GM18517 (cell line): ENCODE measurements around the gene OLFML2A.
"Not testable (repeated sequence)": the region's sequence is repeated elsewhere in the genome, so short reads cannot be mapped to it uniquely, and the experiment has no call there.

Source experiments
- ATAC-seq: cut with Tn5 transposase; IDR thresholded peaks from one replicate; pipeline ENCODE4 v1.9.1; 2021; ENCODE audit warnings: mild to moderate bottlenecking, moderate library complexity; ENCODE audit not compliant: unreplicated experiment

The OLFML2A gene

DNA sequence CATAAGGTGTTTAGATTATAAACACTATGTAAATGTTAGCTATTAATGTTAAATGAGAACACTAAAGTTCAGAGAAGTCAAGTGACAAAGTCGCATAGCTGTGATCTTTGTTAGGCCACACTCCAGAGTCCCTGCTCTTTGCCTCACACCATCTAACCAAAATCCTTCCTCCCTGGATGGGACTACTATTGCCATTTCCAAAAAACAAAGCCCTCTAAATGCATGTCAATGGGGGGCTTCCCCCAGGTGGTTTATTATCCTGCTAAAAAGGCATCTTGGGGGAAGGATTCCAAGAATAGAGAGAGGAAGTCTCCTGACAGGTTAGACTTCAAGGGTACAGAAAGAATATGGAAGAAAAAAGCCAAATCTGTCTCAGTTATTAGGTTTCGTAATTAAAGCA is 16.2 kb upstream of the OLFML2A start:
- ATAC-seq: no peak

- no peak for ATAC-seq
Observed at GRCh38 chr9:124761196-124761595, 15.7 kb upstream of the OLFML2A start.

DNA sequence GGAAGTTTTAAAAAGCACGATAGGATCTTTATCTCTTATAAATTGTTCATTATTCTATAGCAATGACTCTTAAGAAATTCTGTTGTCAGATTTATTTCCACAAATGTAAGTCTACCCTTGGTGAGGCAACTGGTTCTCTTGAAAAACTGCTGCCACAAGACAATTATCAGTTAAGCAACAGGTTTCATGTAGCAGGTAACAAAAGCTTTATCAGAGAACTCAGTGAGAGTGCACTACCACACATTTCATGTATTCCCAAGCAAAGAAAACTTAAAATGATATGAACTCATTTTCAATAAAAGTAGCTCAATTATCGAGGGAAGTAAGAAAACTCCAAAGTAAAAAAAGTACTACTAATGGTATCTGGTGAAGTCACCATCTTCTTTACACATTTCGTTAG is 15.2 kb upstream of the OLFML2A start:
- ATAC-seq: no peak

DNA sequence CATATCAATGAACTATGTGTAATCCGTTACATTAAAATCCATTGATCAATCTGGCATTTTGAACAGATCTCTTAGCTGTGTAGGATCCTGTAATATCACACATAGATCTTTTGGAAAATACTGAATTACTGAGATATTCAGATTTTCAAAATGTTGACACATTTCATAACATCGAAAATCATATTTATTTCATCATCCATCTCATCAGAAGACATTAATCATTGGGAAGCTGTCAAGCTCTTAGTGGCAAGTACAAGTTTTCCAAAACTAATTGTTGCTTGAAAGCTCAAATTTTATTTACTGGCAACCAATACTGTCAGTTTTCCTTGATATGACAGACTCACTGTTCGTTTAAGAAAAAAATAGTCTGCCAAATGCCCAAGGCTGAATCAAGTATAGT is 14.3 kb upstream of the OLFML2A start:
- ATAC-seq: no peak

- peak; percentile 46 for ATAC-seq
Observed at GRCh38 chr9:124764774-124765438, 12.0 kb upstream of the OLFML2A start.

DNA sequence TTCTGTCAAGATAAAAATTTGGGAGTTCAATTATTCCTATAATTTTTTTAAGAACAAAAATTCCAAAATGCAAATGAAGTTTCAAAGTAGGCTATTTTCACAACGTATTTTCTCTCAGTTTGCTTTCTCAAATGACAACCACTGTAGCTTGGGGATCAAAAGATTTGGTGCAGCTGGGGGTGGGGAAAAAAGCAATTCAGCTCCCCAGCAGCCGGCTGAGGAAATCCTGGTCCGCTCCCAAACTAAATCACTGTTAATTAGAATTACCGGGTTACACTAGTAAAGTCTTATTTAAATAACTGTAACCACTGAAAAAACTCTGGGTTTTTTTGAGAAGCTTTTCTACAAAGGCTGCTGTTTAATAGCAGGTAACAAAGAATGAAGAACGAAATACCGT is 11.5 kb upstream of the OLFML2A start:
- ATAC-seq: no peak

DNA sequence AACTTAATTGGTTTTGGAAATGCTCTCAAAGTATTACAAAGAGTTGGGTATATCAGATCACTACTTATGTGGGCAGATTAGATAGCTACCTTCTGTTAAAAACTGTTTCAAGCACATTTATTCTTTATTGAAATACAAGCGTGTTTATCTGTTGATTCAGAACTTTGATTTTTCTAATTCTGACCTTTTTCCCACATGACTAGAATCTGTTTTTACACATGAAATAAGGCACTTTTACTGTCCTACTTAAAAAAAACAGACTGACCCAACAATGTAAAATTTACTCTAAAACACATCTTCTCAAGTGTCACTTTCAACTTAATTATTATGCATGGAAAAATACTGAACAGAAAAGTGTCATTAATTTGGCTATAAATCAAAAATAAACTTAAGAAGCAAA is 10.6 kb upstream of the OLFML2A start:
- ATAC-seq: no peak

GRCh38 chr9:124766815-124767554 is 9.9 kb upstream of the OLFML2A start:
- ATAC-seq: no peak

GRCh38 chr9:124767821-124768220 is 9.1 kb upstream of the OLFML2A start:
- ATAC-seq: no peak

- no peak for ATAC-seq
Observed at GRCh38 chr9:124768334-124768733, 8.6 kb upstream of the OLFML2A start.

GRCh38 chr9:124768750-124769548 is 8.0 kb upstream of the OLFML2A start:
- no peak for ATAC-seq

GRCh38 chr9:124769549-124770358 is 7.2 kb upstream of the OLFML2A start:
- no peak for ATAC-seq

- ATAC-seq: no peak
Observed at GRCh38 chr9:124770359-124771020, 6.4 kb upstream of the OLFML2A start.

GRCh38 chr9:124771021-124771866 is 5.7 kb upstream of the OLFML2A start, which contains the start of gene NR6A1:
NR6A1 (minus strand) TSS chr9:124771311.
- peak; percentile 81 for ATAC-seq

DNA sequence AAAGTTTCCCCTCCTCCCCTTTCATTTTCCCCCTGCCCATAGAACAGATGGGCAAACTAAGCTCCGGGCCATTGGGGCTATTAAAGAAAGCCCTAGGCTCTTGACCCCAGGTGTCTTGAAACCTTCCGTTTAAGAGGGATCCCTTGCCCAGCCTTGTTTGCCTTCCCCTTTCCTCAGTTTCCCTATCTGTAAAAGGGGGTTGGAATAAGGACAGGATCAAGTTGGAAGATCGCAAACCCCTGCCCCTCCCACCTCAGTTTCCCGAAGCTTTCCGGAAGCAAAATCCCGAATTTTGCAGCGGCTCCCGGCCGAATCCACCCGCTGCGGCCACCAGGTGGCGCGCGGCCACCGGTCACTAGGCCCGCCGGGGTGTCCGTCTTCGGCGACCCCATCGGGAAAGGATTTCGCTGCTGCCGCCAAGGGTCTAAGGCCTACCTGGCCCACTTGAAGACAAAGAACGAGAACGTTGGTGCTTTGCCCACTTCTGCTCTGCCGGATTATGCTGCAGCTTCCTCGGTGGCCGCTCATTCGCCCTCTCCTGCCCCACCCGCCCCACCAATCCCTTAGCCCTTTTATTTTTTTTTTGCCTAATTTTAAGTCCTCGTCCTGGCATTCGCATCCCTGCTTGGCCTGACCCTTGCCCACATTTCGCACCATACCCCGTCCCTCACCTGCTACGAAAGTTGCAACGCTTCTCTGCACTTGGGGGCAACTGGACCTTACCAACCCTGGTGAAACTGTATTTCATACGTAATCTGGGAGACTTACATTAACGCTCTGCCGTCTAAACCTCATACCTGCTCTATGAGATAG is 4.9 kb upstream of the OLFML2A start:
- no peak for ATAC-seq

GRCh38 chr9:124772877-124773276 is 4.1 kb upstream of the OLFML2A start:
- ATAC-seq: not testable (repeated sequence)

GRCh38 chr9:124773473-124774128 is 3.3 kb upstream of the OLFML2A start:
- no peak for ATAC-seq
